Stimulated activated CD4-positive, alpha-beta T cell treated with anti-CD3 and anti-CD28 coated beads, Interleukin-15, amount 100 ng/mL, for 48 hours (primary cell): ENCODE data around the gene DOCK9.

Experiments
- DNase-seq, 2 donors: peaks; one replicate each; pipeline ENCODE4 v3.0.0-alpha.2; 2020; ENCODE audit warnings: low read depth in 2 of 2

DOCK9 gene

DNA sequence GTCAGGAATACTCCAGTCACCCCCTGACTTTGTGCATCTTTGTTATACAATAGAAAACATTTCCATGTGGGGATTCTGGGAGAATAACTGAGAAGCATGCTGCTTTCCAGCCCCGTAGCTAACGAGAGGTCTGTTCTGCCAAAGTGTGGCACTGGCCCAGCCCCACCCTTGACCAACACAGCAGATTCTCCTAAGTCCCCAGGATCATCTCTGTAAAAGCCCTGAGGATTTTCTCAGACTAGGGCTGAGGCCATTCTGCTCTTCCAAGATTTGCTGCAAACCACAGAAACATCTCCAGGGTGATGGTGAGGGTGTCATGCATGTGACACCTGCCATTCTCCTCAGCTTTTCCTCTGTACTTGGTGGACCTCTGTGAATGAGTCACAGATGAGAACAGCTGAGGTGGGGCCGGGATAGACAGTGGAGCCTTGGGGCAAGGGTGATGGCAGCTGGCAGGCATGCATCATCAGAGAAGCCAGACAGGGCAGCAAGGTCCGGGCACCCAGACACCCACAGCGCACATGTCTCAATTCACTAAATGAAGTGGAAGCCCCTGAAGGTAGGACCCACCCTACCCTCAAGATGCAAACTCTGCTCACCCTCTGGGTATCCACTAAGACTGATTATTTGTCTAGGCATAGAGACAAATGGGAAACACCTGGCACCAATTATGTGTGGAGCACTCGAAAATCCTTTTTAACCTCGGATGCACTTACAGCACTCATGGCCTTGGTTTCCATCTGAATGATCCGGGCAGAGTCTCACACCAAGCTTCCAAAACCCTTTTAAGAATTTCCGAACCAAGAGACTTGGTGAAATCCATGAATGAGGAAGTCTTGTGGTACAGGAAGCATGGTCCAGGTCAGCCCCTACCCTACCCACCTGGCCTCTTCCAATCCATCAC is 20.1 kb upstream of the DOCK9 start:
- no peak for DNase-seq

DNA sequence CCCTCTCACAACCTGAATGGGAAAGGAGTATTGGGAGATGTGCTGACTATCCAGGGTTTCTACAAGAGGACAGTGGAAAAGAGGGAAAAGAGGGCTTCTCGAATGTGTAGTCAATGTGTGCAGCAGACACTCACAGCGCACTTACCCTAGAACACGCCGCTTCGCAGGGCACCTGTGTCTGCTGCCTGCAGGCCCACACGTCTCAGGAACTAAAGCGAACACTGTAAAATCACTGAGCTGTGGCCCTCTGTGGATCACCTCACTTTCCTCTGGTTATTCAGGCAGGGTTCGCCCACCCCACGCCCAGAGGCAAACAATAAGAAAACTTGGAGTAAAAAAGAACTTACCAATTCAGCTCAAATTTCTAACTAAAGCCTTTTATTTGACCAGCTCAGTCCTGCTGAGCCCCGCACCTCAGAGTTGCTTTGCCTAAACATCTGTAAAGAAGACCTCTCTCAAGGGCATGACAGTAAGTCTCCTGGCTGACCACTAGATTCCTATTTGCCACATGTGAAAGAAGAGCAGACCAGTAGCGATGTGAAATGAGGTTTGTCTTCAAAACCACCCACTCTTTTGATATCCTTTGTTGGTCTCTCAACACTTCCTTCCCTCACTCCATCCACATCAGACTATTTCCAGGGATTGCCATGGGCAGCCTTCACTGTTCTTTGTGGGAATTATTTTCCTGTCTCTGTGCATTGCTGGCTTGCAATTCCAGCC is 19.3 kb upstream of the DOCK9 start:
- no peak for DNase-seq

DNA sequence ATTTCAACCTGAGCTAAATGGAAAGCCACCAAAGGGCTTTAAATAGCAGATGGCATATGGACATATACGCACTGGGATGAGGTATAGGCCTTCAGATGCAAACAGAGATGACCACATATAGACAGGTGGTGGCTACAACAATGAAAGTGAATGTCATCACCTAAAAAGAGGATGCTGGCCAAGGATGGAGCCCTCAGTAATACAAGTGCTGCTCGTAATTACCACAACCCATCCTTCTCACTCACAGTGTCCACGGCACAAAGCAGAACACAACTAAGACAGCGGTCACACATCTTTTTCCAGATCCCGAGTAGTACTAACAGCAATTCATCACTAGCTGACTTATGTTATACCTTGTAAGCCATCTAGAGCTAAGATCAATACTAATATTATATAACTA is 18.2 kb upstream of the DOCK9 start:
- DNase-seq: no peak

DNA sequence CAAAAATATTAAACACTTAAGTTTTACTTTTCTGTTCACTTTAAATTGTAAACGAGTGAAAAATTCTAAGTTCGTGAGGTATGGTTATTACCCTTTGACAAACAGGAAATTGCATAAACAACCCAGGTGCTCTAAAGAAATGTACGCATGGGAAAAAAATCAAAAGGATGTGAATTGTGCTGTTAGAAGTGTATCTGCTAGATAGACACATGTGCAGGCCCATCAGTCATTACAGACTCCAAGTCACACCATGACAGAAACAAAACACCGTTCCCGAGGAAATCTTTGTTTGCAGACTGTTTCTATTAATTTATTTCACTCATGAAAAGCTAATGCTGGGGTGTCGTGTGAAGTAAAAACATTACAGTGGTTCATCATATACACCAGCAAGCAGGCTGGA is 17.0 kb upstream of the DOCK9 start:
- DNase-seq: no peak

DNA sequence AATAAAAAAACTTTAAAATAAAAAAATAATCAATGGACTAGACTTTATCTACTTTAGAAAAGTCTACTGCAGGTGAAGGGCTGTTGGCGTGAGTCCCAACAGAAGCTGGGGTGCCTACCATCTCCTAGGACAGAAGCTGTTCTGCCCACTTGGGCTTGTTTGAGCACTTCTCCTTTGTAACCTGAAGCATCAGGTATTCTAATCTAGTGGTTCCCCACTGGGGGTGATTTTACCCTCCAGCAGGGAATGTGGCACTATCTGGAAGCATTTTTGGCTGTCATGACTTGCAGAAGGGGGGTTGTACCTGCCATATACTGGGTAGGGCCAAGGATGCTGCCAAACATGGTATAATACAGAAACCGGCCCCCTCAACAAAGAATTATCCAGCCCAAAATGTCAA is 16.2 kb upstream of the DOCK9 start:
- no peak for DNase-seq

DNA sequence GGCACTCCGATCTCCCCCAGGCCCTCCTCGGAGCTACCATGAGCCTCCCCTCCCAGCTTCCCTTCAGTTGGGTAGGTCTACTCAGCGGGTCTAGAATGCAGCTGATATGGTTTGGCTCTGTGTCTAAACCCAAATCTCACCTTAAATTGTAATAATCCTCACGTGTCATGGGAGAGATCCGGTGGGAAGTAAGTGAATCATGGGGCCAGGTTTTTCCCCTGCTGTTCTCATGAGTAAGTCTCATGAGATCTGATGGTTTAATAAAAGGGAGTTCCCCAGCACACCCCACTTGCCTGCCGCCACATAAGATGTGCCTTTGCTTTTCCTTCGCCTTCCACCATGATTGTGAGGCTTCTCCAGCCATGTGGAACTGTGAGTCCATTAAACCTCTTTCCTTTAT is 14.5 kb upstream of the DOCK9 start:
- DNase-seq: no peak

DNA sequence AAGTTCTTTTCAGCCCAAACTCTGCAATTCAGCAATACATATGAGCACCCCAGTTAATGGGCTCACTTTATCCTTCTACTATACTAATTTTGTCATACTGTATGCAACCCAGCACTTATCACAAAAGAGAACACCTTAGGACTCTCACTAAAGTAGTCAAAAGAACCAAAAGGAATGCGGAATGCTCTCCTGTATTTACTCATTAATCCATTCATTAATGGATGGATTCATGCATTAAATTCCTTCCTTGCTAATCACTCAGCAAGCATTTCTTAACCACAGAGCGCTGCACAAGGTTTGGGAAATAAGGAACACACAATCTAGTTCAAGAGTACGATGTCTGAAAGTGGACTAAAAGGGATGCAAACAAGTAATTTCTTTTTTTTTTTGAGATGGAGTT is 12.8 kb upstream of the DOCK9 start:
- no peak for DNase-seq

DNA sequence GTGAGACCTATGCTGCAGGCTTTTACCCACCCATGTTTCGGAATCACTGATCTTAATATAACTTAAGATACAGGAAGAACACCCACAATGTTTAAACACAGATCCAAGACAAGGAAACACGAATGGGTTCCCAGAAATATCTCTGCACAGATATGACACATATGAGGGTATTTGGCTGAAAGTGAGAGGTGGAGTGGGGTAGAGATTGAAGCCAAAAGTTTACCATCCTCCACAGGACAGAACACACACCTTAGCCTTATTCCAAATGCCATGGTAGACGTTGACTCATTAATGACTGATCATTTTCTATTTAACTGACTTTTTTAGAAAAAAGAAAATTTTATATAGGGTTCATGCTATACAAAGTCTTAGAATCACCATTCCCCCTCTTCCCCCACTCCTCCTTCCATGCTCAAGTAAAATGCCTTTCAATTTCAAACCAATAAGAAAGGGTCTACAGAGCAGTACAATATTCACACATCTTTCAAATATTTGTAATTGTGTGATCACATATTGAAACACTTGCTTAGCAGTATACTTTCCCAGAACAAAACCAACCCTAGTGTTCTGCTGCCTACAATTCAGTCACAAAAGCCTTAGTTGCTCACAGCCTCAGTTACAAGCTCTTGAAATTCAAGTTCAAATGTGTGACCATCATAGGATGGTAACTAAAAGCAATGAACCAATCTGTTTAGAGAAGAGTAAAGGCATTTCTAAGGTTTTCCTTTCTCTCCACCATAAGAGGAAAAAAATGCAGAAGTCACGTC is 11.8 kb upstream of the DOCK9 start:
- no peak for DNase-seq

DNA sequence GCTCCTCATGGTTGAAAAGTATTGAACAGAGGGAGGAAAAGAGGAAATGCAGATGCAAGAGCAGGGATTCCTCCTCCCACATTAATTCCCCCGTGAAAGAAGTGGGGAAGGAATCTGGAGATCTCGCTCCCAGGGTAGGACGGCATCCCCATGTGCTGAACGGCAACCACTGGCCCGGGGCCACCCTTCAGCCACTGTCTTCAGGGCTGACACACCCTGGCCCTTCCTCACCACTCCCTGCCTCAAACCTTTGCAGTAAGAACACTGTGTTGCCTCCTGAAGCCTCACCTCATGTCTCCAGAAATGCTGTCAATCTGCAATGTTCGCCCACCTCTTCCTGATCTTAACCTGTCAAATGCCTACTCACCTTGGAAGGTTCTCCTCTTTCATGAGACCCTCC is 10.9 kb upstream of the DOCK9 start:
- DNase-seq: no peak

DNA sequence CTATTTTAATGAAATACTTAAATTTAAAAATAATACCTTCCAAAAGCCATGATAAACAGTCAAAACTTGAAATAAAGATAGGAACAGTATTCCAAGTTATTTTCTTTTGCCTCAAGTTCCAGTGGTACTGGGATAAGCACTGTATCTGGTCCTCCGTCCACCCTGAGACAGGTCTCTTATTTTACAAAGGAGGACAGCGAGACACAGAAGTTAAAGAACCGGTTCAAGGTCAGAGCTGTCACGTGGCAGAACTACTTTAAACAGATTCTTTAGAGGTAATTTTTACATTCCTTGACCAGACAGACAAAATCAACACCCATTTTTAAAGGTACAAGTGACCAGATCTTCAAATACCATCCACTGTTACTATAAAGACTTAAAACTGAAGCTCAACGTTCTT is 10.4 kb upstream of the DOCK9 start:
- no peak for DNase-seq

DNA sequence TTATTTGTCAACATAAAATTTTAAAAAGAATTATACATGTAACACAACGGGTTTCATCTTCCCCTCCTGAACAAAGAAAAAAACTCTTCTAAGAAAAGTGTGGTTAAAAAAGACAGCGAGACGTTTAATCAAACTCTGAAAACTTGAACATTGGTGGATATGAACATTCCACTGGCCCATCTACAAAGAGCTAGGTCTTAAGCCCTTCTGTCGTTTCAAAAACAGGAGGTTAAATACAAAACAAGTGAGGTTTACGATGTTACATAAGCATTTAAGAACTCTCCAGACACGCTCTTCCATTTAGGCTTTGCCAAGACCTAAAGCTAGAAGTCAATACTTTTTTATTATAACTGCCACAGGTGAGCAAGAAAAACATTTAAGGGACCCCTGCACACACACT is 9.4 kb upstream of the DOCK9 start:
- DNase-seq: no peak

DNA sequence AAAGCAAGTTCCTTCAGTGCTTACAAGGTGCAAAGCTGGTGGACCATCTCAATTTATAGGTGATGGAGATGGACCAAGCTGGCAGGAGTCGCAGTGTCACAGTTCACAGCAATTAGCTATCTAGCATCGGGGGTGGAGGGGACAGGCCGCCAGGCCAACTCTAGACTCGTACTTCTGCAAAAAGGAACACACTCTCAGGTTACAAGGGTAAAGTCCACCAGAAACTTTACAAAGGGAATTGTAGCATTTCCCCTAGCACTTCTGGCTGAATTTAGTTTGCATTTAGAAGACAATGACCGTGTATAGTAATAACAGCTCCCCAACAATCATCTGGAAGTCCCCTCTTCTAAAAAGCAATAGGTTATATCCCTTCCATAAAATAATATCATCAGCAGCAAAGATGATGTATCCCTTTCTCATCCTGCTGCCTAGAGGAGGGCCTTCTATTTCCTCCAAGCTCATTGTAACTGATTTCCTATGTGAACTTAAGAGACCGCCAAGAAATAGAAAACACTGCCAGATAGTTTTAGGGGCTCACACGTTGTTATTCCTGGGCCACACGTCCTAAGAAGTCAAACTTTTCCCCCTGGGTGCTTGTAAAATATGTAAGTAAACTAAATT is 8.5 kb upstream of the DOCK9 start:
- DNase-seq: no peak

DNA sequence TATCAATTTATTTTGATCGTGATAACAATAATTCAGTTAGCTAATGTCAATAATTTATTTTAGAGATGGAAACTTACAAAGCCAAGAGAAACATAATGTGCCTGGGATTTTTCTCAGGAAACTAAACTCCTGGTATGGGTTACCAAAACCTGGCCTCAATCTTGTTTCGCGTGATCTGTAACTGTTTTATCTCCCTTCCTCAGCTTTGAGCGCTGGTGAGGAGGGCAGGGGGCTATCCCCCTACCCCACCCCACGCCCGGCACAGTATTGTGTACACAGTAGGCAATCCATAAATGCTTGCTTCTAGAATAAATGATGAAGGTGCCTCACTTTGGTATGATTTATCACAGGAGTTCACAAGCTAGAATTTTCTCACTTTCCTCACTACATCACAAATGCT is 7.7 kb upstream of the DOCK9 start:
- no peak for DNase-seq

DNA sequence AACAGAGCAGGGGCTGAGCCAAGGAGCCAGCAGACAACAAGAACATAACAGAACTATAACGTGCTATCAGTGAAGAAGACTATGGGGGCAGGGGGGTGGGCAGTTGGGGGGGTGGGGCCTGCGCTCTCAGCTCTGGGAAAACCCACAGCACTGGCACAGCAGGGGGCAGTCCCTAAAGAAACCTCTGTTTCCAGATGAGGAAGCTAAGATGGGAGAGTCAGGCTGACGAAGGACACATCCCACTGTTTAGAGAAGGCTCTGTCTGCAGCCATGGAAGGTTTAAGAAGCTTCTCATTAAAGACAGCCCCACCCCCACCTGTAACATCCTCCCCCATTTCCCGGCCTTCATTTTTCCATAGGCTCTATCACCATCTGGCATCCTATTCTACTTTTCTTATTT is 7.1 kb upstream of the DOCK9 start:
- DNase-seq: no peak

DNA sequence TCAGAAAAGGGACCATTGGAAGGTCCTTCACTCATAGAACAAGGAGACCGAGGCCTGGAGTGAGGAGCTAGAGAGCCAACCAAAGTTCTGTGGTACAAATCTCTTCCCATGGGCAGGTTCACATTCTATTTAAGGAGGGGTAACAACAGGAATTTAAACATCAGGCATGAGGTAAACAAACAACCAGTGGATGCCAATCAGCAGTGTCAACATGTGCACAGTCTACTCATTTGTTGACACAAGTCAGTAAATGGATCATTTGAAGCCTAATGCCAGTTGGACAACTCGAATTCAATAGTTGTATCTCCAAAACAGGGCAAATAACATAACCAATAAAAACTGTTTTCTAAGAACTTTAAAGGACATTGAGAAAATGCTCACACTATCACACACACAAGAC is 6.3 kb upstream of the DOCK9 start:
- no peak for DNase-seq

DNA sequence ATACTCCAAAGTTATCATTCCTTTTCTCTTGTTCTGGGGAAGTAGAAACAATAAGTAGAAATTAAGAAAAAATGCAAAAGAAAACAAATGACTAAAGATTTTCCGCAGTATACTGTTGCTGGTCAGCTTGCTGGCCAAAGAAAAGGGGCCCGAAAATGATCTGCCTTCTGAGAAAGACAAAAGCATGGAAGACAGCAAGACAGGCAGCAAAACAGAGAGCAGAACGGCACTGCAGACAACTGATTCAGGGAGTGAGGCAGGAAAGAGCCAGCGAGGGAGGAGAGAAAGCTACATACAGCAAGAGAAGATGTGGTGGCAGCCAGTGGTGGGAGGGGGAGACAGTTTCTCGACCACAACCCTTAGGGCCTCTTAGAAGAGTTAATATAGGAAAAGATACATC is 5.3 kb upstream of the DOCK9 start:
- DNase-seq: no peak

DNA sequence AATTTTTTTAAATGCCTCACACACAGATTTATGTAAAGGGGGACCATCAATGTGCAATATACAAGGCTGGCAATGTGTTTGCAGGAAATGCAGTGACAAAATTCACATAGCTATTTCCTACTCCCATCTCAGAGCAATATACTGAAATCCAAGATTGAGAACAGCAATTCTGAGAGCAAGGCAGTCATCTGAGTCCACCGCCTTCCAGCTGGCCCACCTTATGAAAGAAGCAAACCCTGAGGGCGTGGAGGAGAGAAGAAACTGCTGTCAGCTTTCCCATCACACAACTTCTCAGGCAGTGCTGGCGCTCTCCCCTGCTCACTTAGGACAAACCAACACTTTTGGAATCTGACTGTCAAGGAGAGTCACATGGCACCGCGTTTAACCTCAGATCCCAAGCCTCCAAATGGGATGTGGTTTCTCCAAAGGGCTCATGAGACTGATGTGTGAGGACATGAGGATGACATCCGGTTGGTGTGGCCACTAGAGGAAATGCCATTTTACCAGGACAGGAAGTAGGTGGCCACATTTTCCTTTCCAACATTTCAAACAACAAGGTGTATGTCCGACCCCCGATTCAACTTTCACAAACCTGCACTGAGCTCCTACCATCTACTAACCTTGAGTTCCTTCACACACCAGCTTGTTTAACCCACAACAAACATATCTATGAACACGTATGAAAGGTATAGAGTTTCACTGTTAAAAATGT is 3.7 kb upstream of the DOCK9 start:
- no peak for DNase-seq

DNA sequence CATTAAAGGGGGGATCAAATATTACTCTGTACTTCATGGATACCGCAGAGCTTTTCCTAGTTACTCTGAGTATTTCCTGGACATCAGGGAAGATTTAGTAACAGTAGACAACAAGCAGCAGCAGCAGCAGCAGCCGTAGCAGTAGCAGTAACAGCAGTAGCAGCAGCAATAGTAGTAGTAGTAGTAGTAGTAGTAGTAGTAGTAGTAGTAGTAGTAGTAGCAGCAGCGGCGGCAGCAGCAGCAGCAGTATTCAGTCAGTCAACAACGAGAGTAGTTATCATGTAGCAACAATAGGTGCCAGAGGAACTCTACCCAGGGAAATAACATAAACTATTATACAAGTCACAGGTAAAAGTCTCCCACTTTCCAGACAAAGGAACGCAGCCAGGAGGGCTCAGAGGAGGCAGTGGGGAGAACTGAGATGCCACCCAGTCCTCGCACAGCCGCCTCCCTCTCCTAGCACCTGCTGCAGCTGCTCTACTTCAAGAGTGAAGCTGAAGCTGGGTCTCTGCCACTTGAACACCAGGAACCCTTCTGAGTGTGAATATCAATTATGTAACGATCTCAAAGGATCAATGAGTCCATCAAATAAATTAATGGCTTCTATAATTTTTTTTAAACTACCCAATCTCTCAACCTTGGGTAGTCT is 1.3 kb upstream of the DOCK9 start:
- no peak for DNase-seq

DNA sequence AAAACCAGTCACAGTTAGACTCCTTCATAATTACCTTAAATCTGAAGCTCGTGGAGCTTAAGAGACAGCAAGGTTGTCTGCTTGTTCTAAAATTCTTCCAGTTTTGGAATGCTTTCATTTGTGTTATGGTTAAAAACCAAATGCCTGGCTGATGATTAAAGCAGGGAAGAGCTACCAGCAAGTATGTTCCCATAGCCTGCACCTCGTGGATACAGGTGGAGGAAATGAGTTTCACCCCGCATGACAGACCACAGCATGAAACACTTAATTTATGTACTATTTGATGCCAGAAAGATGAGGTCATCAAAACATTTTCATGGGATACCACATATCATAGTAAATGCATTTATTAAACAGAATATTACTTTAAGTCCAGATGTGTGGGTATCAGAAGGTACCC is 416 bp upstream of the DOCK9 start:
- DNase-seq: no peak

DNA sequence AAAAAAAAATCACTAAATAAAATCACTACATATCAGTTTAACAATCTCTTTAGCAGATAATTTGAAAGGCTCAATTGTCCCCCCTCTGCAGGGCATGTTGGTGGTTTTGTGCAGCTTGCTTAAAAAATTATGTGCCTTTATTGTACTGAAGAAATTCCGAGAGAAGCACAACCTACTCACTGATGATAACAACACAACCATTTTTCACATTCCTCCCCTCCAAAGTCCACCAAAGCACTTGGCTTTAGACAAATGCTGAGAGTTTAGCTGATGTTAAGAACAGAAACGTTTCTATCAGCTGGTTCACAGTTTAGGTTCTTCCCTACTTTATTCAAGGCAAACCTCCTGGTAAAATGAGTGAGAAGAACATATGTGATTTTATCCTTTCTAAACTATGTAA is 923 bp downstream of the DOCK9 start:
- DNase-seq: no peak

DNA sequence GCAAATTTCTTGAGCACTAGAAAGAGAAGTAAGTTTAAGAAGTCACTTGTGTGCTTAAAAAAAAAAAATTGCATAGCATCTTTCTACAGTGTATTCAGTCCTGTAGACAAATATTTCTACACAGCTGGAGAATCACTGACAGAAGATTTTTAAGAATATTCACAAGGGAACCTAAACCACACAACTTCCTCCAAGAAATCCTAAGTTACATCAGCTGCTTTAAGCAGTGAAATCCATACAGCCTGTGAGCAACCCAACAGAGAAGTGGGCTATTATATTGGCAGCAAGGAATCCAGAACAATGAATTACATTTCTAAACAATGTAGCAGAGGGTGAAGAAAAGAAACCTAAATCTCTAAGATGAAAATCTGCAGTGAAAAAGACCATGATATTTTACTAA is 1.5 kb downstream of the DOCK9 start:
- DNase-seq: no peak
